Stimulated activated CD8-positive, alpha-beta memory T cell treated with anti-CD3 and anti-CD28 coated beads, Interleukin-15, amount 100 ng/mL, for 1 hour (primary cell): ENCODE data around the gene RNF220.
A peak's percentile ranks its signal among the peaks of the same experiment; 100 is the strongest.

ENCODE experiments used
- DNase-seq: peaks from one replicate; pipeline ENCODE4 v3.0.0-alpha.2; 2020; ENCODE audit warnings: low read depth

The RNF220 gene

DNA sequence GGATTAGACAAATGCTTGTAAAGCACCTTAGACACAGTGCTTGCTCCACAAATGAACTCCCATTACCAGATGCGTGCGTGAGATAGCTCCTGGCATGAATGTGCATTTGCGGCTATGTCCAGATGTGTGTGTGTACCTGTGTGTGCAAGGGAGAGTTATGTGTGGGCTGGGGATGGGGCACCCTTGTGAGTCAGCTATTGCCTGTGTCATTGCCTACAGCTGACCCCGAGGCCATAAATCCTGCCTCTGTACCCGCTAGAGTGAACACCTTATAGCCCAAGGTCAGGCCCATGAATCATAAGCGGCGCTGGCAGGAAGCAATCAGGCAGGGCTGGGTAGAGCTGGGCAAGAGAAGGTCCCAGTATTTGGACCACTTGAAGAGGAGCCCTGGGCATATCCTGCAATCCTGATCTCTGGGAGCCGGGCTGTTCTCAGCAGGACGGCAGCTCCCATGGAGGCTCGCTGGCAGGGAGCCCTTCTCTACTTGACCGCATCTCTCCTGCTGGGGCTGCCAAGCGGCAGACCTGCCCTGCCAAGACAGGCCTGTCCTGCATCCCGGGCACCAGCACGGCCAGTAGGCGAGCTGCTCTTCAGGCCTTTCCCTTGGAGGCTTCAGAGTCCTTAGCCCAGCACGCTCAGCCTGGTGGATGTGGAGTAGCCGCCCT, 182.9 kb downstream of the RNF220 start:
- DNase-seq, result no peak

DNA sequence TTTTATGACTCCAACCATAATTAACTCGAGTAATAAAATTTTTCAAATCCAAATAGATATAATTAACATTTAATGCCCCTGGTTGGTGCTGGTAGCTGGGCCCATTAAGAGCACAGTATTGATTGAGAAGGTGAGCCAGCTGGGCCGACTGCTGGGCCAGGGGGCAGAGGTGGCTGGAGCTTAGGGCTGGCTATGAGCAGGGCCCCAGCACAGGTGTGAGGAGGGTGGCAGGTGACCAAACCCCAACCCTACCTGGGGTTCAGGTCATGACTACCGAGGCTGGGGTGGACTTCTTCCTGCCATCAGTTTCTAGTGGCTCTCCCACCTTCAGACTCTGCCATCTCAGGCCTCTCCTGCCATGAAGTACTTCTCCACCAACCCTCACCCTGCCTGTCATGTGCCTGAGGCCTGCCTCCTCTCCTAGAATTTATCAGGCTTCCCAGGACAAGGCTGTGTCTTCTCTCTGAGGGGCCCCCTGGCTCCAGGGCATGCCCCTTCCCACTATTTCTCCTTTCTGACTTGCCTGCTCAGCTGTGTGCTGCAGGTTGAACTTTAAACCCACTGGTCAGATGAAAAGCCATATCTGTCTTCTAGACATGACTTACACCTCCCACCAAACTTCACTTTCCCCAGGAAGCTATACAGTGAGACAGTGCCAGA, 183.6 kb downstream of the RNF220 start:
- DNase-seq, result no peak

DNA sequence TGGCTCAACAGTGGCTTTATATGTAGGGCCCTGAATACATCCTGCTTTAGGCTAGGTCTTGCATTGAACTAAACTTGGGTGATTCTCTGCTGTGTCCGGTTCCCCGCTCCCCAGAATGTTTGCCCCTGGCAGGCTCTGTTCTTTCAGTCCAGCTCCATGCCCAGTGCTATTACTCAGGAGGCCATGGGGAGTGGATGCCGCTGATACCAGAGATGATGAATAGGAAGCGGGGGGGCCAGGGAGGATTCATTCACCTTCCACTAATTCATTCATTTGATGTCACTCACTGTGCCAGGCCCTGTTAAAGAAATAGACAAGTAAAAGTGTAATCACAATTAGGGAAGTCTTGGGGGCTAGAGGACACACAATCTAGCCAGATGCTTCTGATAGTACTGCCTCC, 185.4 kb downstream of the RNF220 start:
- DNase-seq, result no peak

DNA sequence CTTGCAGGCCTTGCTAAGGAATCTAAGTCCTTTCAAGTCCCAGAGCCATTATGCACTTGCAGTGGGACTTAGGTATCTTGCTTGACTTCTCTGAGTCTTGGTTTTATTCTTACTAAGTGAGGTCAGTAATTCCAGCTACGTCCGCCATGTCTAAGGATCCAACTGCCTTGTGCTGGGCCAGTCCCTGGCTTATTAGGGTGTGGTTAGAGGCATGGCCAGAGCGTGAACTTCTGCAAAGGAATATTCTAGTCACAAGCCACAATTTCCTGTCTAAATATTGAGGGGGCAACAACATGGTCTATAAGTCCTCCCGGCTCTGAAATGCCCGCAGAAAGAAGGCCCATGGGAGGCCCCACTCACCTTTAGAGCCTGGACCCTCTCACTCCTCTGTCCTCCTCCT, 186.3 kb downstream of the RNF220 start:
- DNase-seq, result no peak

DNA sequence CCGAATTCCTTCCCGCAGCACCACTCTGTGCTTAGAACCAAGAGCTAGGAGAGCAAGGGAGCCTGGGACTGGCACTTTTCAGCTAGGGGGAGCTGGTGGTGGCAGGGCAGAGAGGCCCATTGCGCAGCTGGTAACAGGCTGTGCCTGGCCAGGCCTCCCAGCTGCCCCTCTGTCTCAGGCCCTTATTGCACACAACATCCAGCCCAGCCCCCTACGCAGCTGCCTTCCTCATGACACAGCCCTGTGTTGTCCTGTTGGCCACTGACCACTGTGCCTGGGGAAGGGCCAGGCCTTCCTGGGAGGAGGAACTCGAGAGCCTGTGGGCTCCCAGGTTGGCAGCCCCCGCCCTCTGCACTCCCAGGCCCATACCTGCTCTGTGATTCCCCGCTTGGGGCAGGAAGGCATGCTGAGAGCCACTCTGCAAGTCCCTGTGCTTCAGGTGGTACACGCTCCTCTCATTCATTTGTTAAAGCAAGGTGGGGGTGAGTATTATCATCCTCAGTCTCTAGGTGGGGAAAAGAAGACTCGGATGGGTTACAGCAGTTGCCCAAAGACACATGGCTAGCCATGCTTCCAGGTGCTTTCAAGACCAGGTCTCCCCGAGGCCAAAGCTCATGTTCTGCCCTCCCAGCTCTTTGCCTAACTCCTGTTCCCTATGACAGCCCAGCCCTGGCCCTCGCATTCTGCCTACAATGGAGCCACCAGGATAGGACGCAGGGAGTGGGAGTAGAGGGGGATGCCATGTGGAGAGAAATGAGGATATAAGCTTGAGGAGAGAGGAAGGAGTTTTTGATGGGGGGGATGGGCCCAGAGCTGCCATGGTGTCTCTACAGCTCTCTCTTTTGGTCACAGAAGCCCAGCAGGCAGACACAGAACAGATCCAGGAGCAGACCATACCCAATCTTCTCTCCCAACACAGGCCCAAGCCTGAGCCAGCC, 187.4 kb downstream of the RNF220 start:
- no peak for DNase-seq

DNA sequence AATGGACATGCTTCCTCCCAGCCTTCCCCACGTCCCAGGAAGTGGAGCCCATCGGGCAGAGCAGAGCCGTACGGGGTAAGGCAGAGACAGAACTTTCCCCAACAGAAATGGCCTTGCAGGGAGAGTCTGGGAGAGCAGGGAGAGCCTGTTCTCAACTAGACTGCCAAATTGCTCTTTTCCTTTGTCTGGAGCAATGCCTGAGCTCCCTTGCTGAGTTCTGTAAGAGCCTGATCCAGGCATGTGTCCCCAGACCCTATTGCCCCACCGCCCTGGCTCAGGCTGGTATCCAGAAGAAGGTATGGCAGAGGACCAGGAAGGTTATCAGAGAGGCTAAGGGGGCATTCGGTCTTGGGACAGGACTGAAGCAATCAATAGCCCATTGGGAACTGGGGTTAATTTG, 189.3 kb downstream of the RNF220 start:
- no peak for DNase-seq

DNA sequence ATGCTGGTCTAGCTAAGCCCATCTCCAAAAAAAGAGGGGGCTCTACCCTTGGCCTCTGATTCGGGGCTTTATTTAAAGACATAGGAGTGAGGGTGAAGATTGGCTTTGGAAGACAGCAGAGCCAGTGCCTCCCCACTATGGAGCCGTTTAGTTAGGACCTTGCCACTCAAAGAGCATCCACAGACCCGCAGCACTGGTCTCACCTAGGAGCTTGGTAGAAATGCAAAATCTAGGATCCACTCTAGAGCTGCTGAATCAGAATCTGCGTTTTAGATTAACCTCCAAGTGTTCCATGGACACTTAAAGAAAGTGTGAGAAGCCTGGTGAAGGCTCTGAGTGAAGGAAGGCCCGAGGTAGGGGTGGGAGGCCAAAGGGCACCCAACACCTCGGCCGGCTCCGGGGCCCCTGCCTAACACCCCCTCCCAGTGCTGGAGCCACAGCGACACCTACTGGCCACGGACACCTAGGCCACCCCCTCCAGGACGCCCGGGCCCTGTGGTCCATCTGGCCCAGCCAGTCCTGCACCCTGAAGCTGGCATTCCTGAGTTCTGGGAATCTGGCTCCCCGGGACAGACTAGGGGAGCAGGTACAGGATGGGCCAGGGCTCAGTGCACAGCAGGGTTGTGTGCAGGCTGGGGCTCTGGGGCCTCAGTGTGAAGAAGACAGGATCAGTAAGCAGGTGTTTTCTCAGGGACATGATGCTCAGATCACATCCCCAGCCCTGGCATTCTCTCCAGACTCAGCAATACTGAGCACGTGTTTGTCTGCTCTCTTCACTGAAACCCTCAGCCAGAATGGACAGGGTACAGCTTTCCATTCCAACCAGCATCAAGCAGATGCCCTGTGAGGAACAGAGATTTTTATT, 190.0 kb downstream of the RNF220 start:
- peak; percentile 66 for DNase-seq

DNA sequence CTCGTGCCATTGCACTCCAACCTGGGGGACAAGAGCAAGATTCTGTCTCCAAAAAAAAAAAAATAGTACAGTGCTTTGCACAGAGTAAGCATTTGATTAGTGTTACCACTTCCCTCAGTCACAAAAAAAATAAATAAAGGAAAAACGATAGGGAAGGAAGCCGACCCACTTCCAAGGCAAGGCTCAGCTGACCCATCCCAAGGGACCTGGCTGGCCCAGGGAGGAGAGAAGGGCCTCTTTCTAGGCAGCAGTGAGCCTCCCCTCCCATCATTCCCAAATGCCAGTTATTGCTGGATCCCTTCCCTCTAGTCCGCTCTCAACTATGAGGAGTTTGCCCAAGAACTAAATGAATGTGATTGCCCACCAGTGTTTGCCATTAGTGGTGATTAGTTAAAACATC, 191.5 kb downstream of the RNF220 start:
- DNase-seq, result no peak

DNA sequence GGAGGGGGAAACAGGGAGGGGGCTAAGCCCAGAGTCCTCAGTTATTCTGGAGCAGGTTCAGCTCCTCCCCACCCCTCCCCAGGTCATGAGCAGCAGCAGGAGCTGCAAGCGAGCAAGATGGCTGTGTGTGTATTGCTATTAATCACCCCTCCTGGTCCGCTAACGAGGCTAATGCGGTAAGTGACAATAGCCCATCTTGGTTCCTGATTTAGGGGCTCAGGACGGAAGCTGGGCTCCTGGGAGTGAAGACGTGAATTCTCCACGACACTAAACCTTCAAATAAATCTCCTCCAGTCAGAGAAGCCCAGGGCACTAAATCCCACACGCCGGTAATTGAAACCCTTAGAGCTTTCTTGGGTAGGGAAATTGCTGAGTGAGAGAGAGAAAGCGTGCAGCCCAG, 193.1 kb downstream of the RNF220 start:
- DNase-seq, result no peak

DNA sequence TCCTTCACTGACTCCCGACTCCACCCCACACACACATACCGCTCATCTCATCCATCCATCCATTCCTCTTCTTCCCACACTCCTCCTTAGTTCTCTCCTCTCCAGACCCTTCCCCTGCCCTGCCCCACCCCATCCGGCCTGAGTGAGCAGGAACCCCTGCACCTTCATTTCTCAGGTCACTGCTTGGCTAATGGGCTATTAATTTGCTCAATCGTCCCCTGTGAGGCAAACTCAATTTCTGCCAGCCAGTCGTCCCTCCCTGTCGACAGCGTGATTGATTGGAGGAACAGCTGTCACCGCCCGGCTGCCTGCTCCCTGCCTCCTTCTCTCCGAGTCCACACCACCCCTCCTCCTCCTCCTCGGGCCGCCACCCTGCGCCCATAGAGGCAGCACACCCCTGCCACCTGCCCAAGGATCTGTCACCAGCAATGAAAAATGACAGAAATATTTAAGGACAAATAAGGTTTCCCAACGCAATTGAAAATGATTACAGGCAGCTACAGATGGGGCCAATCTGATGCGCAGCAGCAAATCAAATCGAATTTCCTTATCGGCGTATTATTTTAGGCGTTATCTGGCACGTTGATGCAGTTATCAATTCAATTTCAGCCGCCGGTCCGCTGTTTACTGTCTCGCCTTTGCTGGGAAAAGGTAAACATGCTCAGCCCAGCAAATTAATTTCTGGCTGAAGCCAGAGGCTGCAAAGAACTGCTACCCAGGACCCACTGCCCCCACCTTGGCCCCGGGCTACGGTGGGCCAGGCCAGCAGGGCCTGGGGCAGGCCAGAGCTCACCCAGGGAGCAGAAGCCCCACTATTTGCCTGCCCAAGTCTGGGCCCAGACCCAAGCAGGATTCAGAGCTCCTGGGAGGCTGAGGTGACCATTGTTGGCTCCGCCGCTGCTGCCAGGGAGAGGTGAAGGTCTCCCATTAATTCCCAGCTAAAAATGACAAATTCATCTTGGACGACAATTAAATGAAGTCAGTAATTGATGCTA, 197.9 kb downstream of the RNF220 start:
- no peak for DNase-seq

DNA sequence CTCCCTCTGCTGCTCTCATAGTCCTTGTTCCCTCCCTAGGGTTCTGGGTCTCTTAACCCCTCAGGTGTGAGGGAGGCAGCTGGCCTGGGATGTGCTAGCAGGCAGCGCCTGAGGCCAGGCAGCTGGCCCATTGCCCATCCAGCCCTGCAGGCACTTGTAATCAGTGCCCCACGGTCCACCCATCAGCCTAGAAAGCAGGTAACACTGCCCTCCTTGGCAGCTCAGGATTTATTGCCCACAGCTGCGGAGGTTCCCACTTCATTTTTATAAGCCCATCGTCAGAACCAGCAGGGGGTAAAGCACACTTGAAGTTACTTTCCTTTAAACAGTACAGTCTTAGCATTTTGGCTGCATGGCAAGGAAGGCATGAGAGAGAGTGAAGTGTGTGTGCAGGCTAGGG, 198.7 kb downstream of the RNF220 start:
- no peak for DNase-seq

DNA sequence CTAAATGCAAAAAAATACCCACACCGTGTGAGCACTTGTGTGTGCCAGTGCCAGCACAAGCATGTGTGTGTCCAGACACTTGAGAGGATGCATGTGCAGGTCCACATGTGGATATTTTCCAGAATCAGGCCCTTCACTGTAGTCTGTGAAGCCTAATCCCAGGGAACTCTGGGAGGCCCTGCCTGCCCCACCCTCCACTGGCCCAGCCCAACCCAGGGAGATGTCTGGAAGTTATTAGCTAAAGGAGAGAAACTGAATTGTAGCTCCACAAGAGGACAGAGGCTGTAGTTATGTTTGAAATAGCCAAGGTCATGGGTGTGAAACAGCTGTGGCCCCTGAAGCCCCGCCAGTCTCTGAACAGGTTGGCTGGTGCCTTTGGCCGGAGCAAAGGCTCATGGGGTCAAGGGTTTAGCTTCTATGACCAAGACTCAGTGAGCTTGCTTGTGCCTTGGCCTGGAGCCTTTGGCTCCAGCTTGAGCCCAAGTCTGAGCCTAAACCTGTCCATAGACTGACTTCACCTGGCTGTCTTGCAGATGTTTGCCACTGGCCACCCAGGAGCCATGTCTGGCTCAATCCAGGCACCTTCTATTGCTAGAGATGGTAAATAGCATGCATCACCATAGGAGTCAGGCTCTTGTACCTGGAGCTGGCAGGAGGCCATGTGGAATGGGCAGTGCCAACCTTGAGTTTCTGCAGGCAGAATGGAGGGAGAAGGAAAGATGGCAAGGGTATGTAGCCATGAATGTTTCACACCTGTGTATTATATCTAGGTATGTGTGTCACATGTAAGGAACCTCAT, 199.3 kb downstream of the RNF220 start:
- no peak for DNase-seq

DNA sequence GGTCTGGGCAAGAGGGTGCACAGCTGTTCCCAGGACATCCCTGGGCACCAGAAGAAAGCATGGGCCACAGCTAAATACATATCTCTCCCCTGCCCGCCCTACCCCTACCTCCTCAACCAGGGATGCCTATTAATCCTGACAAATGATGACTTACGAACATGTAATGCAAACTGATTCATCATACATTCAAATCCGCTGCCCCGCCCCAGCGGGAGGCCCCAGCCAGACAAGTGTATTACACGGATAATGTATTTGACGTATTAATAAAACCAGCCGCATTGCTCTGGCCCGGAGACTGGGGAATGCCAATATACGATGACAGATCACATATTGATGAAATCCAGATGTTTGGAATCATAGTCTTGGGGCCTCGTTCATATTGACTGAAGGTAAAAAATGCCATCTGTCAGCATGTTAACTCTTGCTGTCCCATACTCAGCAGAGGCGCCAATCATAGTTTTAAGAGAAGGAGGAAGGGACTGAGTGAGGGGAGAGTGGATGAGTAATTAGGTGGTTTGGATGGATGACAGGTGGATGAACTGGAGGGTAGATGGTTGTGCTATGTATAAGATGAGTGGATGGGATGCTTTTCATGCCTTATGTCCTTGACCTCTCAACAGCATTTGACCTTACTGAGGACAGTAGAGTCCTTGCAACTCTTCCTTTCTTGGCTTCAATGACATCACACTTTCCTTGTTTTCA, 201.0 kb downstream of the RNF220 start:
- DNase-seq, result no peak

DNA sequence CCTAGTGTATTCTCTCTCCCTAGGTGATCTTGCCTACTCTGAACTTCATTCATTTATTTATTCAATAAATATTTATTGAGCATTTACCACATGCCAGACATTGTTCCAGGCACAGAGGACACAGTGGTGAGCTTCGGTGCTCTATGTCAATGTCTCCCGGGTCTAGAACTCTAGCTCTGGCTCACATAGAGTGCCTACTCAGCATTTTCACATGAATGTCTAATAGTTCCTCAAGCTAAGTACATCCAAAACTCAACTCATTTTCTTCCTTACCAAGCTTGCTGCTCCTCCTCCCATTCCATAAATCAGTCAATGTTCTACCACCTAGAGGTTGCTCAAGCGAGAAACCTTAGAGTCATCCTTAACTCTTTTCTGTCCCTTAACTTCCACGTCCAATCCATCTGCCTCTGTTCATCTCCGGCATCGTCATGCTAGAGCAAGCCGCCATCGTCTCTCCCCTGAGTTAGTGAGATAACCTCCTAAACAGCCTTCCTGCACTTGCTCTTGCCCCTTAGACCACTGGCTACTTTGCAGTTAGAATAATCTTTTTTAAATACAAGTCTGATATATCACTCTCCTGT, 201.7 kb downstream of the RNF220 start:
- no peak for DNase-seq

DNA sequence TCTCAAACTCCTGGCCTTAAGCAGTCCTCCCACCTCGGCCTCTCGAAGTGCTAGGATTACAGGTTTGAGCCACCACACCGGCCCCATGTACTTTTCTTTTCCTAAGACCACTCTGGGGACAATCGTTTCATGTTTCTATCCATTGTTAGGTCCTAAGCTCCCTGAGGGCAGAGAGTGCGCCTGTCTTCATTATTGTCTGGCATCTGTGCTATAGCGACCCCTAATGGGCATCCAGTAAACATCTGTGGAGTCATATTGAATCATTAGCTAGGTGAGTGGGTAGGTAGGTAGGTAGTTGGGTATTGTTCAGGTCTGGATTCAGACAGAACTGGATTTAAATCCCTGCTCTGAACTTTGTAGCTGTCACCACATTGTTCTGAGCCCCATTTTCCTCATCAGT, 203.1 kb downstream of the RNF220 start:
- no peak for DNase-seq

DNA sequence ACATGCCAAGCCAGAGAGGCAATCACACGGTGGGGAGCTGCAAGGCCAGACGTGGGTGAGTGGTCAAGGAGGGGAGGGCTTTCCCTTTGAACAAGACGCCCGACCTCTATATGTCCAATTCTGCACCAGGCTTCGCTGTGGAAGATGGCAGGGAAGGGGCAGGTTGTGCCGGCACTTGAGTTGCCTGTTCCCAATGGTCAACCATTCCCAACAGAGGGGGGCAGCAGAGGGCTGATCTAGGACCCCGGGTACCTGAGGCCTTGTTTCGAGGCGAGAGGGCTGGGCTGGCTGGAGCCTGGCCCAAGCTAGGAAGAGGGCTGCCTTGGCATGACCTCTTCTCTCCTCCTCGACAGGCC, 204.3 kb downstream of the RNF220 start:
- peak; percentile 12 for DNase-seq

DNA sequence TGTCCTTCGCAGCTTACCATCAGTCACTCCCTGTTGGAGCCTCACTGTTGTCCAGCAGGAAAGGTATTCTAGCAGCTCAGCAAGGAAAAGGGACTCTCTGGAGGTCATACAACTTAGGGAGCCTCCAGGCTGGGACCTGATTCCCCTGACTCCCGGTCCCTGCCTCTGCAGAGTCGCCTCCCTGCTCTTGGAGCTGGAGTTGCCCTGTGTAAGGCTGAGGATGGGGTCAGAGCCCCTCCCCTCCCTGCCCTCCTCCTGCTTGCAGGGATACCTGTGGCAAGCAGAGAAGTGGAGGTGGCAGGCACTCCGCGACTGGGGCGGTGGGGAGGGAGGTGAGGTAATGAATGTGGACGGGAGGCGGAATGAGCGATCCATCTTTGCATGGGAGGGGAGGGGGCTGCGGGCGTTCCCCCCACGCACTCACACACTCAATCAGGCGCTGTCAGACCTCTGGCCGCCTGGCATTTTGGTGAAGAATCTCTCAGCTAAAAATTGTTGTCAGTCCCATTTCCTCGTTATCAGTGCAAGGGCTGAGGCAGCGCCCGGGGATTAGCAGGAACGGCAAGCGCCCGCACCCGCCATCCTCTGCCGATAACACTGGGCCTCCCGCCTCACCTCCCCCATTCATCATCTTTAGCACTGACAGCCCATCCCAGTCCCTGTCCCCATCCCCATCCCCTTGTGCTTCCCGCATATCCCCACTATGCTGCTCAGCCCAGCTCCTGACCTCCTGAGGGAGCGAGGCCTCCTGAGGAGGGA, 204.9 kb downstream of the RNF220 start:
- DNase-seq, result no peak

DNA sequence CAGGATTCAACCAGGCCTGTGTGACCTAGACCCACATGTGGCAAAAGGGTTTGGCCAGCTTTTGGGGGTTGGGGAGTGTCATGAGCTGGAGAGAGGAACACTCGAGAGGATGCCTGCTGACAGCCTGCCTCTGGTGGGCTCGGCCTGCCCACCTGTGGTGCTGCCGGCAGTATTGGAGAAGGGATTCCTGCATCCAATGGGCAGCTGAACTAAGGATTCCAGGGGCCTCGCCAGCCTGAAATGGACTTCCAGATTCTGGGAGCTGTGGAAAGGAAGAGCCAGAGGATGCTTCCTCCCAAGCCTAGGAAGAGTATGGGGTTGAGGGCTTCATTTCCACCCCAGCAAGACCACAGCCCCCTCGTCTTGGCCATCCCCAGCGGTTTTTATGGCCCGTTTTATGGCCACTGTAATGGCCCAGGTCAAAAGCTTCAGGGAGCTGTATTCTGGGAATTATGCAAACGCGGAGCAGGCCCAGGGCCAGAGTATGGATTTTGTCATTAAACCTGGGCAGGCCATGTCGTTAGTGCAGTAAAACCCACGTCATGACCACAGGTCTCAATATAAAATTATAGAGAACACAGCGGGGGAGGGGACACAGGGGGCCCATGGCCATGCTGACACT, 205.6 kb downstream of the RNF220 start:
- no peak for DNase-seq
